GM21825 (cell line): ENCODE measurements around the gene GBF1.
"Not testable (repeated sequence)": the region's sequence is repeated elsewhere in the genome, so short reads cannot be mapped to it uniquely, and the experiment has no call there.

ENCODE experiments used
- ATAC-seq: cut with Tn5 transposase; IDR thresholded peaks from one replicate; pipeline ENCODE4 v1.9.1; 2021; ENCODE audit warnings: mild to moderate bottlenecking, moderate library complexity; ENCODE audit not compliant: unreplicated experiment

GBF1 gene, protein sequence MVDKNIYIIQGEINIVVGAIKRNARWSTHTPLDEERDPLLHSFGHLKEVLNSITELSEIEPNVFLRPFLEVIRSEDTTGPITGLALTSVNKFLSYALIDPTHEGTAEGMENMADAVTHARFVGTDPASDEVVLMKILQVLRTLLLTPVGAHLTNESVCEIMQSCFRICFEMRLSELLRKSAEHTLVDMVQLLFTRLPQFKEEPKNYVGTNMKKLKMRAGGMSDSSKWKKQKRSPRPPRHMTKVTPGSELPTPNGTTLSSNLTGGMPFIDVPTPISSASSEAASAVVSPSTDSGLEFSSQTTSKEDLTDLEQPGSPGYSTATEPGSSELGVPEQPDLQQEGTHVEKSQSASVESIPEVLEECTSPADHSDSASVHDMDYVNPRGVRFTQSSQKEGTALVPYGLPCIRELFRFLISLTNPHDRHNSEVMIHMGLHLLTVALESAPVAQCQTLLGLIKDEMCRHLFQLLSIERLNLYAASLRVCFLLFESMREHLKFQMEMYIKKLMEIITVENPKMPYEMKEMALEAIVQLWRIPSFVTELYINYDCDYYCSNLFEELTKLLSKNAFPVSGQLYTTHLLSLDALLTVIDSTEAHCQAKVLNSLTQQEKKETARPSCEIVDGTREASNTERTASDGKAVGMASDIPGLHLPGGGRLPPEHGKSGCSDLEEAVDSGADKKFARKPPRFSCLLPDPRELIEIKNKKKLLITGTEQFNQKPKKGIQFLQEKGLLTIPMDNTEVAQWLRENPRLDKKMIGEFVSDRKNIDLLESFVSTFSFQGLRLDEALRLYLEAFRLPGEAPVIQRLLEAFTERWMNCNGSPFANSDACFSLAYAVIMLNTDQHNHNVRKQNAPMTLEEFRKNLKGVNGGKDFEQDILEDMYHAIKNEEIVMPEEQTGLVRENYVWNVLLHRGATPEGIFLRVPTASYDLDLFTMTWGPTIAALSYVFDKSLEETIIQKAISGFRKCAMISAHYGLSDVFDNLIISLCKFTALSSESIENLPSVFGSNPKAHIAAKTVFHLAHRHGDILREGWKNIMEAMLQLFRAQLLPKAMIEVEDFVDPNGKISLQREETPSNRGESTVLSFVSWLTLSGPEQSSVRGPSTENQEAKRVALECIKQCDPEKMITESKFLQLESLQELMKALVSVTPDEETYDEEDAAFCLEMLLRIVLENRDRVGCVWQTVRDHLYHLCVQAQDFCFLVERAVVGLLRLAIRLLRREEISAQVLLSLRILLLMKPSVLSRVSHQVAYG (N-terminal part only)

DNA sequence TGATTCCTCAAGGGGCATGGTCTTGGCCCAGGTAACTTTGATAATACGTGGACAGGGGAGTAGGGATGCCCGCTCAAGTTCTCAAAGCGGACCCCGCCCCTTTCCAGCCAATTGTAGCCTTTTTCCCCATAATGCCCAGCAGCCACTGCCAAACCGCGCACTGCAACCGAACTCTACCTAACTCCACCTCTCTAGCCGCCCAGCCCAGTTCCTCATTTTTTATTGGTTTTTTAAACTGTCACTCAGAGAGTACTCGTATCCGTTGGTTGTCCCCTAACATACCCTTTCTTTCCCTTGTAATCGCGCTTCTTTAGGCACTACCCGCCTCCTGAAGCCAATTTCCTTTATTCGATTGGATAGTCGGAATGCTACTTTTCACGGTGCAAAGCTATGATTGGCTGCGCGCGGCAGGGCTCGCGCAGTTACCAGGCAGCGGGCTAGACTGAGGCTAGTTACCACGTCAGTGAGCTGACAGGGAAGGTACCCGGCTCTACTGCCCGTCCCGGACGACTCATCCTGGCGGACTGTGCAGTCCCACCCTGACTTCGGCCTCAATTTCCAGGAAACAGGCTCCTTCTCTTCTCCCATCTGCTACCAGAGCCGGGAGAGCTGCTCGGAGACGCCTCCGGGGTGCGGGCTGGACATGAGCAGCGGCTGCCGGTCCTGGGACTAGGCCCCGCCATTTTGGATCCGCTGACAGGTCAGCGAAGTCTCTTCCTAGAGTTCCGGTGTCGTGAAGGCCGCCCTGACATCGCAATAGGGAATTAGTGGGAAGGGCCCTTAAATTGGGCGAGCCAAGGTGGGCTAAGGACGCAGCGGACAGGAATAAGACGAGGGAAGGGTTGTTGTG is at the start of gene GBF1:
Gene GBF1, plus strand, starts transcription at position 451 of the 850 bp plus-strand sequence. CDS start 13,407 bp downstream, outside the sequence.
- peak; percentile 80 for ATAC-seq

DNA sequence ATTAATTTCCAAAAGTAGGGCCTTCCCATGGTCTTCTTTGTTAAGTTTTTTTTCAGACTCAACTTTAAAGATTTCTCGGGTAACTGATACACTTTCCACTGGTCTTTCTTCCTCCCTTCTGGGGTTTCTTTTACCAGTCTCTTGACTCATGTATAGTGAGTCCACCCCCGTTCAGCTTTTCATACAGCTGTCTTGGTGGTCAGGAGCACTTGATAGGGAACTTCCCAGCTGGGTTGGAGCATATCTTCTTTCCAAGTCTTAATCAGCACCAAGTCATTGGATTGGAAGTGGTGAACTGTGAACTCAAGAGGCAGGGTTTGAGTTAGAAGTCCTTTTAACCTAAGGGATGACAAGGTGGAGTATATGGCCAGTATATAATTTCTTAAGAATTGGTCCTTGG is 48.4 kb upstream of the GBF1 start:
- no peak for ATAC-seq

DNA sequence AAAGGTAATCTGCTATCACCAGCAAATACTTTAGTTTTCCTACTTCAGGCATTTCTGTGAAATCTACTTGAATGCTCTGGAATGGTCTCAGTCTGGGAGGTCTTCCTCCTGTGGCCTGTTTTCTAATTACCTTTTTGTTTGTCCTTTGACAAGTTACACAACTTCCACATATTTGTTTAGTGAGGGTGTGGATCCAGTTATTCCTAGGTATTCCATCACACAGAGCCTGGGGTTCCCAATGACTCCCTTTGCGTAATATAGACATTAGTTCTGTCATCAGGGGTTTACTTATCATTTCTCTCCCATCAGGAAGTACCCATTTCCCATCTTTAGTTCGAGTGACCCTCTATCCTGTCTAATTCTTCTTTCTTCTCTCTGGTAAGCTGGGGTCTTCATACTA is 47.3 kb upstream of the GBF1 start:
- ATAC-seq: no peak

DNA sequence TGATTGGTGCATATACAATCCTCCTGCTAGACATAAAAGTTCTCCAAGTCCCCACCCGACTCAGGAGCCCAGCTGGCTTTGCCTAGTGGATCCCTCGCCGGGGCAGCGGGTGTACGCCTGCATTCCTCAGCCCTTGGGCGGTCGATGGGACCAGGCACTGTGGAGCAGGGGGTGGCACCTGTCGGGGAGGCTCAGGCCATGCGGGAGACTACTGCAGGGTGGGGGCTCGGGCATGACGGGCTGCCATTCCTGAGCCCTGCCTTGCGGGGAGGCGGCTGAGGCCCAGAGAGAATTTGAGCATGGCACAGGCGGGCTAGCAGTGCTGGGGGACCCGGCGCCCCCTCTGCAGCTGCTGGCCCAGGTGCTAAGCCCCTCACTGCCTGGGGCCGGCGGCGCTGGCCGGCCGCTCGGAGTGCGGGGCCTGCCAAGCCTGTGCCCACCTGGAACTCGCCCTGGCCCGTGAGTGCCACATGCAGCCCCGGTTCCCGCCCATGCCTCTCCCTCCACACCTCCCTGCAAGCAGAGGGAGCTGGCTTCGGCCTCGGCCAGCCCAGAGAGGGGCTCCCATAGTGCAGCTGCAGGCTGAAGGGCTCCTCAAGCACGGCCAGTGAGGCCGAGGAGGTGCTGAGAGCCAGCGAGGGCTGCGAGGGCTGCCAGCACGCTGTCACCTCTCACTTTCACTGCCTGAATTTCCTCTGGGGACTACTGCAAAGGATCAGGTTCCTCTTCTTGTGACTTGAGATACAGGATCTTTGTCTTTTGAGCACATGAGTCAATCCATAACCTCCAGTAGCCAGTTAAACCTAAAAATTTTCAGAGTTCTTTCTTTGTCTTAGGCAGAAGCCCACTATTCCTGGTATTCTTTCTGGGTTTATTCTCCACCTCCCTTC is 44.3 kb upstream of the GBF1 start:
- ATAC-seq: no peak

DNA sequence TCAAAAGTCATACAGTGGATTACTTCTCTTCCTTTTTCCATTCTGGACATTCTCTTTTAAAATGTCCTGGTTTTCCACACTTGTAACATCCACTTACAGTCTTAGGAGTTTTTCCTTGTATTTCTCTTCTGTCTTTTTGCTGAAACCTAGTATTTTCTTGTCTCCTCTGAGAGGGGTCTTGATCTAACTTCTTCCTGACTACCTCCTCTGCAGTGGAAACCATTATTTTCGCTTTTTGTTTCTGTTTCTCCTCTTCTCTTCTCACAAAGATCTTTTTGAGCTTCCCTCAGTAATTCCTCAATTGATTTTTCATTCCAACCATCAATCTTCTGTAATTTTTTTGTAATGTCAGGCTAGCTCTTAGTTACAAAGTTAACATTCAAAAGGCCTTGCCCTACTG is 42.9 kb upstream of the GBF1 start:
- ATAC-seq: no peak

DNA sequence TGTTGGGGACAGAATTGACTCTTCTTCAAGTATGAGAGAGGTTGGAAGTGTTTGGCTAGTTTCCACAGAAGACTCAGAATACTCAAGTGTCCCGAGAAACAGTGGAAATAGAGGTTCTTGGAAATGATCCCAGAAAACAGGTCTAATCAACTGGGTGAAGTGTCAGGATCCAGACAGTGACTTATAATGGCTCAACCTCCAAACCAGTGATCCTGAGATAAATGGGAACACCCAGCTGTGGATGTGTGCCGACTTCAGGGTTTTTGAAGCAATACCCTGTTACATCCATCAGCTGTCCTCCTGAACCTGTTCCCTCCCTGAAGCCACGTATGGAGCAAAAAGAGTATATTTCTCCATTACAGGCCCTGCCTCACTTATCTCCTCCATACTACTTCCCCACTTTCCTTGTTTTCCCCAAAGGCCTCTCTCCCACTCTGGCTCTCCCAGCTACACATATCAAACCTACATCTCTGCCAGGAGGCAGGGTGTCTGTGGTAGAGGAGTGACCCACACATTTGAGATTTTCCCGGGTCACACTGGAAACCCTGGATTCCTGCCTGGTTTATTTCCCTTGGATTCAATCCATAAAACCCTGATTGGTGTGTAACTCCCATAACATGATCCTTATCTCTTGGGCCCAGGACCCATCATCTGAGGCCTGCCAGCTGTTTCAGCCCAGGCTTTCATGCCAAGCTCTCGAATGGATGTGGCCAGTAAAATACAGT is 36.9 kb upstream of the GBF1 start:
- ATAC-seq: no peak

DNA sequence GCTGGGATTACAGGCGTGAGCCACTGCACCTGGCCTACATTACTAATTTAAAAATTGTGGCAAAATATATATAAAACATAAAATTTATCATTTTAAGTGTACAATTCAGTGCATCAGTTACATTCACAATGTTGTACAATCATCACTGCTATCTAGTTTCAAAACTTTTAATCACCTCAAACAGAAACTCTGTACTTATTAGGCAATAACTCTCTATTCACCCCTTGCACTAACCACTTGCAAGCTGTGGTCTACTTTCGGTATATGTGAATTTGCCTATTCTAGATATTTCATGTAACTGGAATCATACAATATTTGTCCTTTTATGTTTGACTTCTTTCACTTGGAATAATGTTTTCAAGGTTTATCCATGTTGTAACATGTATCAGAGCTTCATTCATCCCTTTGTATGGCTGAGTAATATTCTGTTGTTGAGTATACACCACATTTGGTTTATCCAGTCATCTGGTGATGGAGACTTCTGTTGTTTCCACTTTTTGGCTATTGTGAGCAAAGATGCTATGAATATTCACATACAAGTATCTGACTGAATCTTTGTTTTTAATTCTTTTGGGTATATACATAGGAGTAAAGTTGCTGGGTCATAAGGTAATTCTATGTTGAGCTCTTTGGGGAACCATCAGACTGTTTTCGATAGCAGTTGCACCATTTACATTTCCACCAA is 33.6 kb upstream of the GBF1 start:
- ATAC-seq: no peak

DNA sequence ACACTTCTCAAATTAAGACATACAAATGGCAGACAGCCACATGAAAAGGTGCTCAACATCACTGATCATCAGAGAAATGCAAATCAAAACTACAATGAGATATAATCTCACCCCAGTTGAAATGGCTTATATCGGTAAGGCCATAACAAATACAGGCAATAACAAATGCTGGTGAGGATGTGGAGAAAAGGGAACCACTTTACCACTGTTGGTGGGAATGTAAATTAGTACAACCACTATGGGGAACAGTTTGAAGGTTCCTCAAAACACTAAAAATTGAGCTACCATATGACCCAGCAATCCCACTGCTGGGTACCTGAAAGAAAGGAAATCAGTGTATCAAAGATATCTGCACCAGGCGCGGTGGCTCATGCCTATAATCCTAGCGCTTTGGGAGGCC is 31.7 kb upstream of the GBF1 start:
- not testable (repeated sequence) for ATAC-seq

DNA sequence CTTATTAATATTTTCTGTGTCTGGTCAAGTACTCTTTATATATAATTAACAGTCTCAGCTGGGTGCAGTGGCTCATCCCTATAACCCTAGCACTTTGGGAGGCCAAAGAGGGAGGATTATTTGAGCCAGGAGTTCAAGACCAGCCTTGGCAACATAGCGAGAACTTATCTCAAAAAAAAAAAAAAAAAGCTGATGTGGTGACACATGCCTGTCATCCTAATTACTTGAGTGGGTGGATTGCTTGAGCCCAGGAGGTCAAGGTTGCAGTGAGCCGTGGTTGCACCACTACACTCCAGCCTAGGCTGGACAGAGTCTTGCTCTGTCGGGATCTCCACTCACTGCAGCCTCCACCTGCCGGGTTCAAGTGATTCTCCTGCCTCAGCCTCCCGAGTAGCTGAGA is 26.0 kb upstream of the GBF1 start:
- no peak for ATAC-seq

DNA sequence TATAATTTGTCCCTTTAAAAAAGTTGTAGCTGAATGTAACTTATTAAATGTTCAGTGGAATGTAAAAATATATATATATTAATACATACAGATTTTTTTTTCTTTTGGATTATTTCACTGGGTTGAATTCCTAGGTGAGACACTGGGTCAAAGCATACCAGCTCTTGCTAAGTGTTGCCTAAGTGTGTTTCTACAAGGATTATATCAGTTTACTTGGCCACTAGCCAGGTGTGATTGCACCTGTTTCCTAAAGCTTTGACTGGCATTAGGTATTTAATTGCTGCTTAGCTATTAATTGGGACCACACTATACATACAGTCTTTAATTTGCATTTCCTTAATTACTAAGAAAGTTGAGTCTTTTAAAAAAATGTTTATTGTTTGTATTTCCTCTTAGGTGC is 24.7 kb upstream of the GBF1 start:
- ATAC-seq: no peak

DNA sequence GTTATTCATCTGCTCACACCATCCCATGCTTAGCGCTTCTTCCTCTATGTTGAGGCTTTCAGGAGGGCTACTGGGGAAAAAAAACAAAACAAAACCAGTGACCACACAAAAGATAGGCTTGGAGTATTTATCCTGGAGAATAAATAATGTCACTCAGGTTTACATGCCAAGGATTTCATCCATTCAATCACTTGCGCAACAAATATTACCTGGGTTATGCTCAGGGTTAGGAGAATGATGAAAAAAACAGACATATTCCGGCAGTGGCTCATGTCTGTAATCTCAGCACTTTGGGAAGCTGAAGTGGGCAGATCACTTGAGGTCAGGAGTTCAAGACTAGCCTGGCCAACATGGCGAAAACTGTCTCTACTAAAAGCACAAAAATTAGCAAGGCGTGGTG is 22.5 kb upstream of the GBF1 start:
- no peak for ATAC-seq

DNA sequence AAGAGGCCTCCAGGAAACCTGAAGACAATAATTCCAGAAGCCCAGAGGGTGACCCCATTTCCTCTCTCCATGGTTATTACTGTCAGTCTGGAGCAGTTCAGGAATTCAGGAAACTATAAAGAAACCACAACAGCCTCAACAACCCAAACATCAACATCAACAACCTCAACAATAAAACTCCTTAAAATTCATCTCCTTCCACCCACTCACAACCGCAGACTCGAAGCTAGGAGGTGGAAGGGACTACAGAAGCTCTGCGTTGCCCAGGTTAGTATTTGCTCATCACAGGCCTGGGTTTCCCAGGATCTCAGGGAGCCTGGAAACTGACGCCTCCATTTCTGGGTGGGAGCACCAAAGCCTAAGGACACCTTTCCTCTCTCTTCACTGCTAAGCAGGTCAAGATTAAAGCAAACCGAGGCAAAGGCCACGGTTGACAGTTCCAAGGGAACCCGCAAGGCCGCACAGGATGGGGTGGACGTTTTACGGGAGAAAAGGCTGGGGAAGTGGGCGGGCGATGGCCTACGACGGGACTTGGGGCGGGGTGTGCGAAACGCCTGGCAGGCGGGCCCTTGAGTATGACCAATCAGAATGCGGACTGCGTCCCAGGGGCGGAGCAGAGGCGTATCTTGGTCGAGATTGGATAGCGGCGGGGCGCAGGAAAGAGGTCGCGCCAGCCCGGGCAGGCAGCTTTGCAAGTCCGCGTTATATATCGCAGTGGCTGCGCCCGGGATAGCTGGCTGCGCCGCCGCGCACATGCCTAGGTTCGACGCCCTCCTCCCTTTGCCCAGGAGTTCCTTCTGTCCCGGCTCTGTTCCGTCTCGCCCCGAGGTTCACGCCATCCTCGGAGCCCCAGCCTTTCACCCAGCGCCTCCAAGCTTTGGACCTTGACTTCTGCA is 19.4 kb upstream of the GBF1 start, which contains the start of gene ELOVL3:
Gene ELOVL3, plus strand, starts transcription at position 654 of the 896 bp plus-strand sequence. CDS start 250 bp downstream, outside the sequence.
- peak; percentile 87 for ATAC-seq

DNA sequence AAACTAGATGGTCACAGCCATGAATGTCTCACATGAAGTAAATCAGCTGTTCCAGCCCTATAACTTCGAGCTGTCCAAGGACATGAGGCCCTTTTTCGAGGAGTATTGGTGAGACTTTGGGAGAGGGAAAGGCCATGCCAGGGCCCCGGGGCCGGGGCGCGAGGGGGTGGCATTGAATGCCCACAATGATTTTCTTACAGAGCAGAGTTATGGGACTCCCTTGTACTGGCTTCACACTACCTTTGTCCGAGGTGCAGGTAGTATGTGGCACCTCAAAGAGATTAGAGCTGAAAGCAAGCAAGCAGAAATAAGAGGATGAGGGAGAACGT is 18.8 kb upstream of the GBF1 start:
- ATAC-seq: no peak

DNA sequence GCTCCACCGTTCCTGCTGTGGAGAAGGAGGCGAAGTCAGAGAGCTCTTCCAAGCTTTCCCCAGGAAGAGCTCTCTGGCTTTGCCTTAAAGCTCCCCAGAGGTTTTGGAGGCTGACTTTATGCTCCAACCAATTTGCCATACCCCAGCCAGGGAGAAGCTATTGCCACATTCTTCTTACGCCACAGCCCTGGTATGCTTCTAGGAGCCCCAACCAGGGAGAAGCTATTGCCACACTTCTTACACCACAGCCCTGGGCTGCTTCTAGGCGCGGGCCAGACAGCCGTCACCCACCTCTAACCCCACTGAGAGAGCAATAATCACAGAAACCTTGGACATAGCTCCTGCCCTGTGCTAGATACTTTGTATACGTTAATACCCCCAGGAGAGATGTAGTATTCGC is 18.3 kb upstream of the GBF1 start:
- ATAC-seq: no peak

DNA sequence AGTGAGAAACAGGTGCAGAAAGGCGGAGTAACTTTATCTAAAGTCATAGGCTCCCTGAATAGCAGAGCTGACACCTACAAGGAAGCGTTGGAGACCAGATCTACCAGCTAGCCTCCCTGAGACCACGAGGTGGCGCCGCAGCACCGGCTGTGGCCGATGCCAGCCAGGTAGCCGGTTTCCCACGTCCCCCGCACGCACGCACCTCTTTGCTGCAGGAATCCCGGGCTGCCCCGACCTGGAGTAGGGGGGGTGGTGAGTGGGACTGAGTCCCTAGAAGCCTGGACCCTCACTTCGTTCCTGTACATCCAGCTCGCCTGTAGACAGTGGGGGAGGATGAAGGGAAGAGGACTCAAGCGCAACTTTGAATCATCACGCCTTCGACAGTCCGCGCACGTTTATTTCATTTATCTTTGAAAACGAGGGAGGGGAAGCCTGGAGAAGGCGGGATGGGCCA is 15.5 kb upstream of the GBF1 start:
- peak; percentile 35 for ATAC-seq

DNA sequence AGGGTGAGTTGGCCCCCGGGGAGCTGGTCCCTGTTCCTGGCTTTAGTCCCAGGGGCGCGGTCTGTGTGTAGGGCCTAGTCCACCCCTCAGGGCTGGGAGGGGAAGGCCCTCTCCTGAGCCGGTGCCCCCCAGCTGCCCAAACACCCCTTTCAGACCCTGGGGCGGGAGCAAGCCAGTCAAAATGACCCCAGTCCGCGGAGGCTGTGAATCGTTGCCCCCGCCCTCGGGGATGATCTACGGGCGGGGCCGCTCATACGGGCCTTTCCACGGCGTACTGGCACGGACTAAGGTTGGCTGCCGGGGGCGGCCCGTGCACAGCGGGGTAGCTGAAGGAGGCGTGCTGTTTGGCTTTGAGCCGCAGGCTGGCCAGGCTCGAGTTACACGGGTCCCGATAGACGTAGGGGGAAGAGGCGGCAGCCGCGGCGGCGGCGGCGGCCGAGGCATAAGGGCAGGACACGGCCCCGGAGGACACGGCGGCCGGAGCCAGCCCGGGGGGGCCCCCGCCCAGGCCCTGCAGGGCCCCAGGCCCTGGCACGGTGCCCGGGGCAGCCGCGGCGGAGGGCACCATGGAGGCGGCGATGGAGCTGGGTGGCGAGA is 15.0 kb upstream of the GBF1 start:
- no peak for ATAC-seq
